K562 (cell line): ENCODE data around the gene PIK3CA. TPM values are rescaled to one million over a fixed set of nuclear protein-coding genes. Genes with fewer than 3 reads are reported as not detected.

Source experiments
- ATAC-seq: fragments of 200-7000 bp; cut with Tn5 transposase; 3 replicates; pipeline ENCODE4 v1.9.1; 2020; ENCODE audit warnings: moderate library complexity
- BruUV-seq: library from RNA; stranded (reverse); fragments of 400-500 nt; replicated peaks from 2 replicates; lab custom pipeline; 2021; lab: Mats Ljungman, UMichigan
- CTCF ChIA-PET: fragments of 300-600 bp; formaldehyde crosslinking; extraction: SDS; loops from one replicate; lab custom pipeline; 2021; ENCODE audit warnings: low intra/inter-chr PET ratio; lab: Yijun Ruan, JAX
- POLR2A ChIA-PET: fragments of 300-600, 350-650 bp; sonication (Branson Sonifier 250); formaldehyde crosslinking; extraction: SDS; loops from one replicate; lab custom pipeline; 2021; ENCODE audit warnings: antibody characterized with exemption, inconsistent platforms; lab: Yijun Ruan, JAX
- DNase-seq, 4 experiments: peaks; one replicate each; pipeline versions ENCODE4 v3.0.0 to v3.0.0-alpha.2; 2011 to 2018; ENCODE audit warnings: low spot score in 3 of 4, mixed read lengths in 3 of 4; ENCODE audit errors: extremely low read depth in 1 of 4
- FAIRE-seq: peaks from 2 replicates; lab custom pipeline; 2011; peaks lifted over from hg19 to GRCh38; lab: Jason Lieb, UNC
- H2AFZ ChIP-seq: 2 replicates; pipeline ENCODE4 v1.6.0; 2011; ENCODE audit warnings: low read depth, low read length, control low read depth, inconsistent platforms
- H3K27ac ChIP-seq: fragments of 200-600 bp; 3 replicates; pipeline ENCODE4 v1.8.0; 2011; ENCODE audit warnings: low read depth, mild to moderate bottlenecking, control low read depth, inconsistent platforms, low read length, moderate library complexity, mixed read lengths; ENCODE audit errors: extremely low read depth
- H3K27me3 ChIP-seq, 2 experiments: fragments of 300-600 bp in 1 of 2; 2 replicates in 1 of 2; 3 replicates in 1 of 2; pipeline versions ENCODE4 v1.6.0 to v1.8.0; 2011; ENCODE audit warnings: inconsistent platforms in 2 of 2, low read length in 2 of 2, mild to moderate bottlenecking in 1 of 2, mixed read lengths in 1 of 2, moderate library complexity in 1 of 2; ENCODE audit not compliant: control insufficient read depth in 2 of 2, insufficient read depth in 2 of 2
- H3K36me3 ChIP-seq: fragments of 300-600 bp; 3 replicates; pipeline ENCODE4 v1.8.0; 2011; ENCODE audit warnings: mild to moderate bottlenecking, low read length, inconsistent platforms; ENCODE audit not compliant: control insufficient read depth, insufficient read depth
- H3K4me1 ChIP-seq, 2 experiments: fragments of 200-600 bp in 1 of 2; replicated peaks in 1 of 2; 2 replicates in 1 of 2; 3 replicates in 1 of 2; pipeline versions ENCODE4 v1.5.1 to v1.8.0; 2011; ENCODE audit warnings: inconsistent platforms in 2 of 2, low read length in 2 of 2, mild to moderate bottlenecking in 1 of 2, mixed read lengths in 1 of 2, moderate library complexity in 1 of 2; ENCODE audit not compliant: control insufficient read depth in 2 of 2, insufficient read depth in 2 of 2
- H3K4me2 ChIP-seq: 2 replicates; pipeline ENCODE4 v1.6.1; 2011; ENCODE audit warnings: low read length, control low read depth, inconsistent platforms, mixed read lengths; ENCODE audit not compliant: insufficient read depth
- H3K4me3 ChIP-seq: fragments of 200-600 bp; sonication (generic), shearing (Covaris generic); 2 replicates; pipeline ENCODE4 v1.5.1; 2016; ENCODE audit warnings: control low read depth, inconsistent platforms
- H3K79me2 ChIP-seq: fragments of 200-600 bp; 3 replicates; pipeline ENCODE4 v1.8.0; 2011; ENCODE audit warnings: low read length, inconsistent platforms; ENCODE audit not compliant: control insufficient read depth, insufficient read depth
- H3K9ac ChIP-seq, 2 experiments: 2 replicates each; pipeline versions ENCODE4 v1.6.0 to v1.6.1; 2011; ENCODE audit warnings: low read depth in 2 of 2, low read length in 2 of 2, control low read depth in 1 of 2, inconsistent platforms in 1 of 2, mild to moderate bottlenecking in 1 of 2, mixed read lengths in 1 of 2; ENCODE audit not compliant: insufficient read depth in 1 of 2
- H3K9me1 ChIP-seq: one replicate; pipeline ENCODE4 v1.6.0; 2011; ENCODE audit warnings: inconsistent platforms, mild to moderate bottlenecking, low read length, moderate library complexity; ENCODE audit not compliant: control insufficient read depth, insufficient read depth
- H3K9me3 ChIP-seq: replicated peaks from 2 replicates; pipeline ENCODE4 v1.5.1; 2011; ENCODE audit warnings: low read depth, low read length, inconsistent platforms; ENCODE audit not compliant: control insufficient read depth, insufficient read depth
- H4K20me1 ChIP-seq: replicated peaks from 2 replicates; pipeline ENCODE4 v1.6.1; 2011; ENCODE audit warnings: low read length, inconsistent platforms, mixed read lengths; ENCODE audit not compliant: control insufficient read depth, insufficient read depth
- CTBP1 ChIP-seq: fragments of 450-650 bp; IDR thresholded peaks from 2 replicates; pipeline ENCODE4 v1.6.1; 2016; ENCODE audit warnings: borderline replicate concordance
- TCF3 ChIP-seq: sonication (generic); formaldehyde crosslinking; IDR thresholded peaks from 2 replicates; pipeline ENCODE4 v1.4.0; 2020; ENCODE audit warnings: mild to moderate bottlenecking, missing genetic modification reagents
- TFAM ChIP-seq: fragments of 250-450 bp; sonication (Bioruptor Pico); conservative IDR thresholded peaks from 2 replicates; pipeline ENCODE4 v1.5.0; 2021; ENCODE audit warnings: mild to moderate bottlenecking, moderate library complexity
- ZFP30 ChIP-seq: fragments of 250-450 bp; sonication (Bioruptor Pico); IDR thresholded peaks from 2 replicates; pipeline ENCODE4 v1.8.0; 2022; ENCODE audit warnings: moderate library complexity, mild to moderate bottlenecking, inconsistent platforms, borderline replicate concordance
- WGBS: fragments of 100-300 bp; shearing (Covaris generic); methylation state at CpG from one replicate; pipeline ENCODE4 v1.1.6; 2016; ENCODE audit warnings: low coverage, mixed read lengths; ENCODE audit not compliant: insufficient coverage; ENCODE audit errors: missing lambda C conversion rate; 5-methylcytosine and 5-hydroxymethylcytosine counted together
- in situ Hi-C: fragments of 300-500 bp; cut with MboI; formaldehyde crosslinking; loops from 4 replicates; pipeline ENCODE4 v1.15.0; 2018; ENCODE audit warnings: inconsistent platforms, mixed read lengths
- intact Hi-C: fragments of 100-400 bp; cut with micrococcal nuclease; formaldehyde crosslinking; loops from 2 replicates; pipeline ENCODE4 v1.14.2; 2022
- polyA plus RNA-seq, 8 experiments: library from polyadenylated mRNA; depleted of rRNA in 4 of 8; stranded (reverse) in 5 of 8; unstranded in 3 of 8; fragments of >200 nt; fragmentation: Nextera tagmentation in 2 of 8; fragmentation: Illumina TruSeq in 1 of 8; extraction: Ambion mirVana in 2 of 8; extraction: Trizol in 1 of 8; gene quantifications; 2 replicates each; pipeline versions ENCODE4 v1.2.1 to v1.2.3, GENCODE V29; 2011 to 2014; ENCODE audit warnings: inconsistent platforms in 1 of 8, missing spikeins in 1 of 8
- total RNA-seq, 7 experiments: library from RNA; depleted of rRNA in 6 of 7; stranded (reverse); fragments of >200 nt in 6 of 7; fragmentation: Illumina TruSeq in 2 of 7; extraction: Trizol in 2 of 7; gene quantifications; 2 replicates each; pipeline versions ENCODE4 v1.2.1 to v1.2.3, GENCODE V29; 2011 to 2021; ENCODE audit warnings: low replicate concordance in 1 of 7
- TF ChIP-seq, protein P1 (sequence below): sonication (generic); formaldehyde crosslinking; IDR thresholded peaks from 2 replicates; pipeline ENCODE4 v1.5.0; 2020; ENCODE audit warnings: missing genetic modification reagents
- TF ChIP-seq, protein P2 (sequence below): fragments of 200-600 bp; sonication (generic); IDR thresholded peaks from one replicate; pipeline ENCODE4 v1.6.1; 2012; ENCODE audit warnings: mild to moderate bottlenecking, low read depth, low read length, inconsistent platforms

PIK3CA gene
- total and polyA plus RNA-seq, 9 of the 15 experiments (the other 6 are each of a cell fraction or from before 2014, with no cell fraction given), result 3.8 to 19.4 (median 10.8) TPM

DNA sequence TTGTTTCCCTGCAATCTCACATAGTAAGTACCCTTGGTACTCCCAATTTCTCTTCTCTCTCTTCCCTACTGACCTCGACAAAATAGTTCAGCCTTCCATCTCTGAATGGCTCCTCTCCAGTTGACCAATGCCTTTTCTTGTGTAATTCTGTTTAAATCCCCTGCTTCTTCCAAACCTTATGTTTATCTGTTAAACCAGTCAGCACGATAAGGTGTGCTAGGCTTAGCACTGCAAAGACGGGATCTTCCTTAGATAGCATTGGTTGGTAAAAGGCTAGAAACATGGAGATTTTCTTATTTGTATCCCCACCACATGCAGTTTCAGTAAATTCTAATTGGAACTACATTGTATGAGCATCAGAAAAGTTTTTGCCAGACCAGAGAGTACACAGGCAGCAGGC lies 128.6 kb downstream of the PIK3CA start (continued):
- TF ChIP-seq, protein P1, sequence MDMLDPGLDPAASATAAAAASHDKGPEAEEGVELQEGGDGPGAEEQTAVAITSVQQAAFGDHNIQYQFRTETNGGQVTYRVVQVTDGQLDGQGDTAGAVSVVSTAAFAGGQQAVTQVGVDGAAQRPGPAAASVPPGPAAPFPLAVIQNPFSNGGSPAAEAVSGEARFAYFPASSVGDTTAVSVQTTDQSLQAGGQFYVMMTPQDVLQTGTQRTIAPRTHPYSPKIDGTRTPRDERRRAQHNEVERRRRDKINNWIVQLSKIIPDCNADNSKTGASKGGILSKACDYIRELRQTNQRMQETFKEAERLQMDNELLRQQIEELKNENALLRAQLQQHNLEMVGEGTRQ (CRISPR knock-in tag), result no peak
- TF ChIP-seq ZFP30 (CRISPR knock-in tag) (no peak), TFAM (CRISPR knock-in tag) (no peak), TCF3 (CRISPR knock-in tag) (peak; percentile 29; the same call in 1 of the 2 replicates)

DNA sequence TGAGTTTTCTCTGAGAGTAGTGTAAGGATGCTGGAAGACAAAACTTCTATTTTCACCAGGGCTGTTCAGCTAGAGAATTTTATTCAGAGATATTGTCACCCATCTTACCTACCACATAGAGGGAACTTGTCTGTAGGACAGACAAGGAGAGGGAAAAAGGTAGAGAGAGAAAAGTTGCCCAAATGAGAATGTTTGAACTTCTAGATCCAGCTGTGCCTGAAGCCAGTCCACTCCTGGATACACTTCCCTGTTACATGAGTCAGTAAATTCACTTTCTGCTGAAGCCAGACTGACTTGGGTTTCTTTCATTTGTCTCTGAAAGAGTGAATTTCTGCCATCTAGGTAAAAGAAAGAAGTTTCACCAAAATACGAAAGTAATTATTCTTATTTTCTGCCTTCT lies 130.0 kb downstream of the PIK3CA start:
- H3K27ac ChIP-seq, result no peak overlapping the region
- no peaks in the 10 kb centered on the region for H4K20me1 ChIP-seq
- TF ChIP-seq CTBP1, result no peak
- TF ChIP-seq, protein P2, sequence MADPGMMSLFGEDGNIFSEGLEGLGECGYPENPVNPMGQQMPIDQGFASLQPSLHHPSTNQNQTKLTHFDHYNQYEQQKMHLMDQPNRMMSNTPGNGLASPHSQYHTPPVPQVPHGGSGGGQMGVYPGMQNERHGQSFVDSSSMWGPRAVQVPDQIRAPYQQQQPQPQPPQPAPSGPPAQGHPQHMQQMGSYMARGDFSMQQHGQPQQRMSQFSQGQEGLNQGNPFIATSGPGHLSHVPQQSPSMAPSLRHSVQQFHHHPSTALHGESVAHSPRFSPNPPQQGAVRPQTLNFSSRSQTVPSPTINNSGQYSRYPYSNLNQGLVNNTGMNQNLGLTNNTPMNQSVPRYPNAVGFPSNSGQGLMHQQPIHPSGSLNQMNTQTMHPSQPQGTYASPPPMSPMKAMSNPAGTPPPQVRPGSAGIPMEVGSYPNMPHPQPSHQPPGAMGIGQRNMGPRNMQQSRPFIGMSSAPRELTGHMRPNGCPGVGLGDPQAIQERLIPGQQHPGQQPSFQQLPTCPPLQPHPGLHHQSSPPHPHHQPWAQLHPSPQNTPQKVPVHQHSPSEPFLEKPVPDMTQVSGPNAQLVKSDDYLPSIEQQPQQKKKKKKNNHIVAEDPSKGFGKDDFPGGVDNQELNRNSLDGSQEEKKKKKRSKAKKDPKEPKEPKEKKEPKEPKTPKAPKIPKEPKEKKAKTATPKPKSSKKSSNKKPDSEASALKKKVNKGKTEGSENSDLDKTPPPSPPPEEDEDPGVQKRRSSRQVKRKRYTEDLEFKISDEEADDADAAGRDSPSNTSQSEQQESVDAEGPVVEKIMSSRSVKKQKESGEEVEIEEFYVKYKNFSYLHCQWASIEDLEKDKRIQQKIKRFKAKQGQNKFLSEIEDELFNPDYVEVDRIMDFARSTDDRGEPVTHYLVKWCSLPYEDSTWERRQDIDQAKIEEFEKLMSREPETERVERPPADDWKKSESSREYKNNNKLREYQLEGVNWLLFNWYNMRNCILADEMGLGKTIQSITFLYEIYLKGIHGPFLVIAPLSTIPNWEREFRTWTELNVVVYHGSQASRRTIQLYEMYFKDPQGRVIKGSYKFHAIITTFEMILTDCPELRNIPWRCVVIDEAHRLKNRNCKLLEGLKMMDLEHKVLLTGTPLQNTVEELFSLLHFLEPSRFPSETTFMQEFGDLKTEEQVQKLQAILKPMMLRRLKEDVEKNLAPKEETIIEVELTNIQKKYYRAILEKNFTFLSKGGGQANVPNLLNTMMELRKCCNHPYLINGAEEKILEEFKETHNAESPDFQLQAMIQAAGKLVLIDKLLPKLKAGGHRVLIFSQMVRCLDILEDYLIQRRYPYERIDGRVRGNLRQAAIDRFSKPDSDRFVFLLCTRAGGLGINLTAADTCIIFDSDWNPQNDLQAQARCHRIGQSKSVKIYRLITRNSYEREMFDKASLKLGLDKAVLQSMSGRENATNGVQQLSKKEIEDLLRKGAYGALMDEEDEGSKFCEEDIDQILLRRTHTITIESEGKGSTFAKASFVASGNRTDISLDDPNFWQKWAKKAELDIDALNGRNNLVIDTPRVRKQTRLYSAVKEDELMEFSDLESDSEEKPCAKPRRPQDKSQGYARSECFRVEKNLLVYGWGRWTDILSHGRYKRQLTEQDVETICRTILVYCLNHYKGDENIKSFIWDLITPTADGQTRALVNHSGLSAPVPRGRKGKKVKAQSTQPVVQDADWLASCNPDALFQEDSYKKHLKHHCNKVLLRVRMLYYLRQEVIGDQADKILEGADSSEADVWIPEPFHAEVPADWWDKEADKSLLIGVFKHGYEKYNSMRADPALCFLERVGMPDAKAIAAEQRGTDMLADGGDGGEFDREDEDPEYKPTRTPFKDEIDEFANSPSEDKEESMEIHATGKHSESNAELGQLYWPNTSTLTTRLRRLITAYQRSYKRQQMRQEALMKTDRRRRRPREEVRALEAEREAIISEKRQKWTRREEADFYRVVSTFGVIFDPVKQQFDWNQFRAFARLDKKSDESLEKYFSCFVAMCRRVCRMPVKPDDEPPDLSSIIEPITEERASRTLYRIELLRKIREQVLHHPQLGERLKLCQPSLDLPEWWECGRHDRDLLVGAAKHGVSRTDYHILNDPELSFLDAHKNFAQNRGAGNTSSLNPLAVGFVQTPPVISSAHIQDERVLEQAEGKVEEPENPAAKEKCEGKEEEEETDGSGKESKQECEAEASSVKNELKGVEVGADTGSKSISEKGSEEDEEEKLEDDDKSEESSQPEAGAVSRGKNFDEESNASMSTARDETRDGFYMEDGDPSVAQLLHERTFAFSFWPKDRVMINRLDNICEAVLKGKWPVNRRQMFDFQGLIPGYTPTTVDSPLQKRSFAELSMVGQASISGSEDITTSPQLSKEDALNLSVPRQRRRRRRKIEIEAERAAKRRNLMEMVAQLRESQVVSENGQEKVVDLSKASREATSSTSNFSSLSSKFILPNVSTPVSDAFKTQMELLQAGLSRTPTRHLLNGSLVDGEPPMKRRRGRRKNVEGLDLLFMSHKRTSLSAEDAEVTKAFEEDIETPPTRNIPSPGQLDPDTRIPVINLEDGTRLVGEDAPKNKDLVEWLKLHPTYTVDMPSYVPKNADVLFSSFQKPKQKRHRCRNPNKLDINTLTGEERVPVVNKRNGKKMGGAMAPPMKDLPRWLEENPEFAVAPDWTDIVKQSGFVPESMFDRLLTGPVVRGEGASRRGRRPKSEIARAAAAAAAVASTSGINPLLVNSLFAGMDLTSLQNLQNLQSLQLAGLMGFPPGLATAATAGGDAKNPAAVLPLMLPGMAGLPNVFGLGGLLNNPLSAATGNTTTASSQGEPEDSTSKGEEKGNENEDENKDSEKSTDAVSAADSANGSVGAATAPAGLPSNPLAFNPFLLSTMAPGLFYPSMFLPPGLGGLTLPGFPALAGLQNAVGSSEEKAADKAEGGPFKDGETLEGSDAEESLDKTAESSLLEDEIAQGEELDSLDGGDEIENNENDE, result no peak
- TF ChIP-seq, all 486 proteins: peak for 0
- POLR2A ChIA-PET, result interaction anchor here (1.2 to 1.3 kb wide), 2 partner anchors 10 kb away, joined by 3 to 4 read pairs; no protein-coding TSS in a partner anchor
- no peaks in the 10 kb centered on the region for H3K36me3 ChIP-seq
- FAIRE-seq (no peak), DNase-seq (no peak), ATAC-seq (no peak)
- H3K9ac ChIP-seq, result no peak overlapping the region
- peak overlapping the region; percentile 47; the same call in 1 of the 2 replicates for H2AFZ ChIP-seq
- 100% methylated on average over 1 of the region's 1 CpG for WGBS
- H3K4me3 ChIP-seq, result no peak overlapping the region
- in situ Hi-C loops, result no loop called here
- H3K9me1 ChIP-seq, result no peaks in the 10 kb centered on the region
- H3K27me3 ChIP-seq, result no peaks in the 10 kb centered on the region
- intact Hi-C loops, result no loop called here
- H3K4me1 ChIP-seq, result peaks cover 6 to 13% of the 10 kb centered on the region in 2 experiments; a peak in 4 of 5 replicates
- H3K9me3 ChIP-seq, result no peaks in the 10 kb centered on the region
- BruUV-seq, result no TSS peak
- no peaks in the 10 kb centered on the region for H3K79me2 ChIP-seq
- CTCF ChIA-PET, result no interaction called here
- no peak overlapping the region for H3K4me2 ChIP-seq
